HepG2 (cell line): ENCODE data around the gene CPXM1. TPM values are rescaled to one million over a fixed set of nuclear protein-coding genes. Genes with fewer than 3 reads are reported as not detected.
A peak's percentile ranks its signal among the peaks of the same experiment; 100 is the strongest.

Source experiments
- ATF2 ChIP-seq: sonication (generic); formaldehyde crosslinking; IDR thresholded peaks from 2 replicates; pipeline ENCODE4 v1.4.0; 2020; ENCODE audit warnings: missing genetic modification reagents
- DMAP1 ChIP-seq: IDR thresholded peaks from 2 replicates; pipeline ENCODE4 v1.6.1; 2016
- SALL2 ChIP-seq: sonication (generic); formaldehyde crosslinking; IDR thresholded peaks from 2 replicates; pipeline ENCODE4 v1.8.1; 2023; ENCODE audit warnings: mild to moderate bottlenecking, missing genetic modification reagents, inconsistent platforms
- ZKSCAN1 ChIP-seq: fragments of 150-350 bp; IDR thresholded peaks from 2 replicates; pipeline ENCODE4 v1.6.1; 2014; ENCODE audit warnings: low read length
- ZNF281 ChIP-seq: sonication (generic); formaldehyde crosslinking; IDR thresholded peaks from 2 replicates; pipeline ENCODE4 v1.4.0; 2020; ENCODE audit warnings: missing genetic modification reagents, borderline replicate concordance
- ZNF451 ChIP-seq: sonication (generic); formaldehyde crosslinking; IDR thresholded peaks from 2 replicates; pipeline ENCODE4 v1.5.0; 2020; ENCODE audit warnings: mild to moderate bottlenecking, missing genetic modification reagents
- ZNF558 ChIP-seq: sonication (generic); formaldehyde crosslinking; IDR thresholded peaks from 2 replicates; pipeline ENCODE4 v1.9.0; 2022; ENCODE audit warnings: mild to moderate bottlenecking, missing genetic modification reagents, borderline replicate concordance
- ZNF747 ChIP-seq: sonication (generic); formaldehyde crosslinking; IDR thresholded peaks from 2 replicates; pipeline ENCODE4 v1.8.1; 2023; ENCODE audit warnings: missing genetic modification reagents, mild to moderate bottlenecking, borderline replicate concordance
- ZNF766 ChIP-seq: sonication (generic); formaldehyde crosslinking; IDR thresholded peaks from 2 replicates; pipeline ENCODE4 v1.5.0; 2020; ENCODE audit warnings: missing genetic modification reagents, borderline replicate concordance
- ZNF850 ChIP-seq: sonication (generic); formaldehyde crosslinking; conservative IDR thresholded peaks from 2 replicates; pipeline ENCODE4 v1.9.0; 2021; ENCODE audit warnings: mild to moderate bottlenecking, missing genetic modification reagents
- ZSCAN21 ChIP-seq: sonication (generic); formaldehyde crosslinking; IDR thresholded peaks from 2 replicates; pipeline ENCODE4 v1.8.0; 2022; ENCODE audit warnings: mild to moderate bottlenecking, missing genetic modification reagents, moderate library complexity, borderline replicate concordance
- ZSCAN31 ChIP-seq: sonication (generic); formaldehyde crosslinking; IDR thresholded peaks from 2 replicates; pipeline ENCODE4 v1.5.0; 2020; ENCODE audit warnings: low read depth, mild to moderate bottlenecking, missing genetic modification reagents
- polyA plus RNA-seq, 8 experiments: library from polyadenylated mRNA; depleted of rRNA in 3 of 8; stranded (reverse) in 7 of 8; unstranded in 1 of 8; fragments of >200 nt; fragmentation: Illumina TruSeq in 4 of 8; extraction: Trizol in 4 of 8; gene quantifications; 2 replicates each; pipeline versions ENCODE4 v1.2.1 to v1.2.3, GENCODE V29; 2011 to 2016; ENCODE audit warnings: low read depth in 4 of 8, missing spikeins in 1 of 8, mixed read lengths in 1 of 8; ENCODE audit not compliant: insufficient read depth in 1 of 8
- total RNA-seq, 5 experiments: library from RNA; depleted of rRNA; stranded (reverse); fragments of >200 nt; fragmentation: Illumina TruSeq; extraction: Trizol; gene quantifications; 2 replicates each; pipeline ENCODE4 v1.2.3, GENCODE V29; 2016; ENCODE audit warnings: low read depth in 1 of 5
- TF ChIP-seq, protein P1 (sequence below): IDR thresholded peaks from 2 replicates; pipeline ENCODE4 v1.6.1; 2012; ENCODE audit warnings: inconsistent platforms
- TF ChIP-seq, protein P2 (sequence below): sonication (generic); formaldehyde crosslinking; IDR thresholded peaks from 2 replicates; pipeline ENCODE4 v1.4.0; 2020; ENCODE audit warnings: missing genetic modification reagents
- TF ChIP-seq, protein P3 (sequence below): sonication (generic); formaldehyde crosslinking; IDR thresholded peaks from 2 replicates; pipeline ENCODE4 v1.5.1; 2020; ENCODE audit warnings: mild to moderate bottlenecking, missing genetic modification reagents, borderline replicate concordance
- TF ChIP-seq, protein P4 (sequence below): sonication (generic); formaldehyde crosslinking; IDR thresholded peaks from 2 replicates; pipeline ENCODE4 v1.4.0; 2020; ENCODE audit warnings: missing genetic modification reagents

The CPXM1 gene
- total and polyA plus RNA-seq, 2 of the 13 experiments (the other 11 are each of a cell fraction or from before 2014, with no cell fraction given), result 0.07 TPM; not detected in 1

DNA sequence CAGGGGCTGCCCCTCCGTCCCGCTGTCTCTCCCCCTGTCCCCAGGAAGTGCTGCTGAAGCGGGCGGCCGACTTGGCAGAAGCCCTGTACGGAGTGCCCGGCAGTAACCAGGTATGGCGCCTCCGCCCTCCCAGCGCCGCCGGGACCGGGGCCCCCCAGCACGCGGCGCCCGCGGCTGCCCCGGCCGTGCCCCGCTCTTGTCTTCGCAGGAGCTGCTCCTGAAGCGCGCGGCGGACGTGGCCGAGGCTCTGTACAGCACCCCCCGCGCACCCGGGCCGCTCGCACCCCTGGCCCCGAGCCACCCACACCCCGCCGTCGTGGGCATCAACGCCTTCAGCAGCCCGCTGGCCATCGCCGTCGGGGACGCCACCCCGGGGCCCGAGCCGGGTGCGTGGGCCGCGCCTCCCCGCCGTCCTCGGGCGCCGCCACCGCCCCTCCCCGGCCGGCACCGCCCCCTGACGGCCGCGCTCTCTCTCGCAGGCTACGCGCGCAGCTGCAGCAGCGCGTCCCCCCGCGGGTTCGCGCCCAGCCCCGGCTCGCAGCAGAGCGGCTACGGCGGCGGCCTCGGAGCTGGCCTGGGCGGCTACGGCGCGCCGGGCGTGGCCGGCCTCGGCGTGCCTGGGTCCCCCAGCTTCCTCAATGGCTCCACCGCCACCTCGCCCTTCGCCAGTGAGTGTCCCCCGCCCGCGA is 48.4 kb downstream of the CPXM1 start (continued):
- TF ChIP-seq ZNF766 (peak; percentile 80; the same call in 1 of the 2 replicates), ZKSCAN1 (no peak), ZSCAN21 (CRISPR knock-in tag) (peak; percentile 24; the same call in 1 of the 2 replicates), SALL2 (CRISPR knock-in tag) (peak; percentile 41; the same call in 1 of the 2 replicates), DMAP1 (CRISPR knock-in tag) (no peak), ZNF451 (CRISPR knock-in tag) (peak; percentile 51; the same call in 1 of the 2 replicates), ZNF850 (CRISPR knock-in tag) (no peak), ZNF747 (no peak), ZNF281 (CRISPR knock-in tag) (no peak), ZNF558 (0 out of 2 replicates have a peak, but pooled peaks have one; percentile 64), ATF2 (CRISPR knock-in tag) (no peak), ZSCAN31 (CRISPR knock-in tag) (0 out of 2 replicates have a peak, but pooled peaks have one; percentile 21)
- TF ChIP-seq, protein P1, sequence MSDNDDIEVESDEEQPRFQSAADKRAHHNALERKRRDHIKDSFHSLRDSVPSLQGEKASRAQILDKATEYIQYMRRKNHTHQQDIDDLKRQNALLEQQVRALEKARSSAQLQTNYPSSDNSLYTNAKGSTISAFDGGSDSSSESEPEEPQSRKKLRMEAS, result peak; percentile 76
- TF ChIP-seq, protein P2, sequence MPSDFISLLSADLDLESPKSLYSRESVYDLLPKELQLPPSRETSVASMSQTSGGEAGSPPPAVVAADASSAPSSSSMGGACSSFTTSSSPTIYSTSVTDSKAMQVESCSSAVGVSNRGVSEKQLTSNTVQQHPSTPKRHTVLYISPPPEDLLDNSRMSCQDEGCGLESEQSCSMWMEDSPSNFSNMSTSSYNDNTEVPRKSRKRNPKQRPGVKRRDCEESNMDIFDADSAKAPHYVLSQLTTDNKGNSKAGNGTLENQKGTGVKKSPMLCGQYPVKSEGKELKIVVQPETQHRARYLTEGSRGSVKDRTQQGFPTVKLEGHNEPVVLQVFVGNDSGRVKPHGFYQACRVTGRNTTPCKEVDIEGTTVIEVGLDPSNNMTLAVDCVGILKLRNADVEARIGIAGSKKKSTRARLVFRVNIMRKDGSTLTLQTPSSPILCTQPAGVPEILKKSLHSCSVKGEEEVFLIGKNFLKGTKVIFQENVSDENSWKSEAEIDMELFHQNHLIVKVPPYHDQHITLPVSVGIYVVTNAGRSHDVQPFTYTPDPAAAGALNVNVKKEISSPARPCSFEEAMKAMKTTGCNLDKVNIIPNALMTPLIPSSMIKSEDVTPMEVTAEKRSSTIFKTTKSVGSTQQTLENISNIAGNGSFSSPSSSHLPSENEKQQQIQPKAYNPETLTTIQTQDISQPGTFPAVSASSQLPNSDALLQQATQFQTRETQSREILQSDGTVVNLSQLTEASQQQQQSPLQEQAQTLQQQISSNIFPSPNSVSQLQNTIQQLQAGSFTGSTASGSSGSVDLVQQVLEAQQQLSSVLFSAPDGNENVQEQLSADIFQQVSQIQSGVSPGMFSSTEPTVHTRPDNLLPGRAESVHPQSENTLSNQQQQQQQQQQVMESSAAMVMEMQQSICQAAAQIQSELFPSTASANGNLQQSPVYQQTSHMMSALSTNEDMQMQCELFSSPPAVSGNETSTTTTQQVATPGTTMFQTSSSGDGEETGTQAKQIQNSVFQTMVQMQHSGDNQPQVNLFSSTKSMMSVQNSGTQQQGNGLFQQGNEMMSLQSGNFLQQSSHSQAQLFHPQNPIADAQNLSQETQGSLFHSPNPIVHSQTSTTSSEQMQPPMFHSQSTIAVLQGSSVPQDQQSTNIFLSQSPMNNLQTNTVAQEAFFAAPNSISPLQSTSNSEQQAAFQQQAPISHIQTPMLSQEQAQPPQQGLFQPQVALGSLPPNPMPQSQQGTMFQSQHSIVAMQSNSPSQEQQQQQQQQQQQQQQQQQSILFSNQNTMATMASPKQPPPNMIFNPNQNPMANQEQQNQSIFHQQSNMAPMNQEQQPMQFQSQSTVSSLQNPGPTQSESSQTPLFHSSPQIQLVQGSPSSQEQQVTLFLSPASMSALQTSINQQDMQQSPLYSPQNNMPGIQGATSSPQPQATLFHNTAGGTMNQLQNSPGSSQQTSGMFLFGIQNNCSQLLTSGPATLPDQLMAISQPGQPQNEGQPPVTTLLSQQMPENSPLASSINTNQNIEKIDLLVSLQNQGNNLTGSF (CRISPR knock-in tag), result peak; percentile 53; the same call in 1 of the 2 replicates
- TF ChIP-seq, protein P3, sequence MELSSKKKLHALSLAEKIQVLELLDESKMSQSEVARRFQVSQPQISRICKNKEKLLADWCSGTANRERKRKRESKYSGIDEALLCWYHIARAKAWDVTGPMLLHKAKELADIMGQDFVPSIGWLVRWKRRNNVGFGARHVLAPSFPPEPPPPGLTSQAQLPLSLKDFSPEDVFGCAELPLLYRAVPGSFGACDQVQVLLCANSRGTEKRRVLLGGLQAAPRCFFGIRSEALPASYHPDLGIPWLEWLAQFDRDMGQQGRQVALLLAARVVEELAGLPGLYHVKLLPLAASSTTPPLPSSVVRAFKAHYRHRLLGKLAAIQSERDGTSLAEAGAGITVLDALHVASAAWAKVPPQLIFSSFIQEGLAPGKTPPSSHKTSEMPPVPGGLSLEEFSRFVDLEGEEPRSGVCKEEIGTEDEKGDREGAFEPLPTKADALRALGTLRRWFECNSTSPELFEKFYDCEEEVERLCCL, result no peak
- TF ChIP-seq, protein P4, sequence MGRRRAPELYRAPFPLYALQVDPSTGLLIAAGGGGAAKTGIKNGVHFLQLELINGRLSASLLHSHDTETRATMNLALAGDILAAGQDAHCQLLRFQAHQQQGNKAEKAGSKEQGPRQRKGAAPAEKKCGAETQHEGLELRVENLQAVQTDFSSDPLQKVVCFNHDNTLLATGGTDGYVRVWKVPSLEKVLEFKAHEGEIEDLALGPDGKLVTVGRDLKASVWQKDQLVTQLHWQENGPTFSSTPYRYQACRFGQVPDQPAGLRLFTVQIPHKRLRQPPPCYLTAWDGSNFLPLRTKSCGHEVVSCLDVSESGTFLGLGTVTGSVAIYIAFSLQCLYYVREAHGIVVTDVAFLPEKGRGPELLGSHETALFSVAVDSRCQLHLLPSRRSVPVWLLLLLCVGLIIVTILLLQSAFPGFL (CRISPR knock-in tag), result no peak
